DMS79 (cell line): Measurements from ENCODE around the gene PDE9A.
"Not testable (repeated sequence)": the region's sequence is repeated elsewhere in the genome, so short reads cannot be mapped to it uniquely, and the experiment has no call there.

Experiments
- DNase-seq: peaks from one replicate; lab custom pipeline; 2025; lab: John Stamatoyannopoulos, UW

PDE9A gene

DNA sequence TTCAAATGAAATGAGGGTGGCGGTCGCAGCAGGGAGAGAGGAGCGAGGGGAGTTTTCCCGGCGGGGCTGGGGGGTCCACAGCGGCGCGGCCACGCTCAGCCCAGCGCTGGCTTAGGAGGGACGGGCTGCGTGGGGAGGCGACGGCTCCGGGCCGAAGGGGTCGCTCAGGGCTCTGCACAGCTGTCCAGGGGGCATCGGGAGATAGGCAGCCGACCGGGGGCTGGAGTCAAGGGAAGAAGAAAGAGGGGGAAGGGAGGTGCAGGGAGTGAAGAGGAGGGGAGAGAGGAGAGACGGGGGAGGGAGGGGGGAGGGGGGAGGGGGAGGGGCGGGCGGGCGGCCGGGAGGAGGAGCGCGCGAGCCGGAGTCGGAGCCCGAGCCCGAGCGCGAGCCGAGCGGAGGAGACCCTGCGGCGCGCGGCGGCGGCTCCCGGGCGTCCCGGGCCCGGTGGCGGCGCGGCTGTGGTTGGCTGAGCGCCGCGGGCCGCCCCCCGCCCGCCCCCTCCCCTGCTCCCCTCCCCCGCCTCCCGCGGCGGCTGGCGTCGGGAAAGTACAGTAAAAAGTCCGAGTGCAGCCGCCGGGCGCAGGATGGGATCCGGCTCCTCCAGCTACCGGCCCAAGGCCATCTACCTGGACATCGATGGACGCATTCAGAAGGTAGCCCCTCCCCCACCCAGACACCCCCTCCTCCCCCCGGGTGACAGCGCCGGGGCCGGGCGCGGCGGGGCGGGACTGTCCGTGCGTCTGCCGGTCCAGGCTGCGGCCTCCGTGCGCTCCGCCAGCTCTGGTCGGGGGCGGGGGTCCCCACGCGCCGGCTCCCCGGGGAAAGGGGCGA, at the start of gene PDE9A:
TSS of gene PDE9A (plus strand) at position 391 of the 831 bp plus-strand sequence. CDS start at position 585, 194 bp downstream.
- DNase-seq, result no peak

DNA sequence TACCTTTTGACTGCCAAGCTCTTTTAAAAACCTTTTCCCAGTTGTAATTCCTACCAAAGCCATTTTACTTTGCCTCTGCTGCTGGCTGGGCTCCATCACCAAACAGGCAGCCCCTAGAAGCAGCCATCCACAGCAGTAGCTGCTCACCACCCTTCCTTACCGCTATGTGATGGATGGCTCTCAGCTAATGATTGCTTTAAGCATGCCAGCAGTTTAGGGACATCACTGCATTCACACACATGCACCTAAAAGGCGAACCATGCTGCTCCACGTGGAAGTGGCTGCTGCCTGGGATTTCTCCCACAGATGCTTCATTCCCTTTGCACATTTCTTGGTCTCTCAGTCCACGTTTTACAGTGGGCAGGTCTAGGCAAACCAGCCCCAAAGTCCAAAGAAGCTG, 46.3 kb upstream of the PDE9A start:
- no peak for DNase-seq

DNA sequence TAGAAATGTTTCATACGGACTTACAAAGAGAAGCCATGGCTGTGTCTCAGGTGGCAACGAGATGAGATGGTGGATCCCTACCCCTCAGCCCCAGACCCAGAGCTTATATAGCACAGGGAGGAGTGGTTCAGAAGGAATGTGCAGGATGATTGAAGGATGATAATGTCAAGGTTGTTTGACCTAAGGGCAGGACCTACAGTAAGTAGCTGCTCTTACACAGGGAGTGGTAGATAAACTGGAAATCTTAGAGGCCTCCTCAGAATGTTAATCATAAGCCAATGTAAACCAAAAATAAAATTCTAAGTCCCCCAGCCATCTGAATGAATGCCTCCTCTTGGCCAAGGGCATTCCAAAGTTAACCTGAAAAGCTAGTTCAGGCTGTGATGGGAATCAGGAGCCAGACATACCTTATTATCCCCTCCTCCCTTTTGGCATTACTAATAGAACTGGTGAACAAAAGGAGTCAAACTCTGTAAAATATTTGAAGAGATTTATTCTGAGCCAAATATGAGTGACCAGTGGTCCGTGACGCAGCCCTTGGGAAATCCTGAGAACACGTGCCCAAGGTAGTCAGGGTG, 45.8 kb upstream of the PDE9A start:
- no peak for DNase-seq

DNA sequence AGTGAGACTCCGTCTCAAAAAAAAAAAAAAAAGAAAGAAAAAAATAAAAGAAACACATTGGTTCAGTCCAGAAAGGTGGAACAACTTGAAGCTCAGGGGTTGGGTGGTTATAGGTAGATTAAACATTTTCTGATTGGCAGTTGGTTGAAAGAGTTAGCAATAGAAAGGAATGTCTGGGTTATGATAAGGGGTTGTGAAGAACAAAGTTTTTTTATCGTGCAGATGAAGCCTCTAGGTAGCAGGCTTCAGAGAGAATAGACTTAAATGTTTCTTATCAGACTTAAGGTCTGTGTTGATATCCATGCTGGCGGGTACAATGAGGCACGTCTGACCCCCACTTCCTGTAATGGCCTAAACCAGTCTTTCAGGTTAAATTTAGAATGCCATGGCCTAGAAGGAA, 45.0 kb upstream of the PDE9A start:
- no peak for DNase-seq

DNA sequence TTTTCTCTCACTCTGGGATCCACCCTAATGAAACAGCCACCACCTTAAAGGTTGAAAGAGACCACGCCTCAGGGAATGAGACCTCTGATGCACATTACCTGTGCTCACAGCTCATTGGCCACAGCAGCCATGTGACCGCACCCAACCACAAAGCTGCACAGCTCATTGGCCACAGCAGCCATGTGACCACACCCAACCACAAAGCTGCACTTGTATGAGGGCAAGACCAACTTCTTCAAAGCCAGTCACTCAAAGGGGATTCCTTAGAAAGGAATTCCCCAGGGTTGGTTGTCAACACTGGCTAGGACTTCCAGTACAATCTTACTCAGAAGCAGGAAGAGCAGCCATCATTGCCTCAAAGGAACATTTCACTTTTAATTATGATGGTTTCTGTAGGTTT, 43.6 kb upstream of the PDE9A start:
- DNase-seq, result no peak

DNA sequence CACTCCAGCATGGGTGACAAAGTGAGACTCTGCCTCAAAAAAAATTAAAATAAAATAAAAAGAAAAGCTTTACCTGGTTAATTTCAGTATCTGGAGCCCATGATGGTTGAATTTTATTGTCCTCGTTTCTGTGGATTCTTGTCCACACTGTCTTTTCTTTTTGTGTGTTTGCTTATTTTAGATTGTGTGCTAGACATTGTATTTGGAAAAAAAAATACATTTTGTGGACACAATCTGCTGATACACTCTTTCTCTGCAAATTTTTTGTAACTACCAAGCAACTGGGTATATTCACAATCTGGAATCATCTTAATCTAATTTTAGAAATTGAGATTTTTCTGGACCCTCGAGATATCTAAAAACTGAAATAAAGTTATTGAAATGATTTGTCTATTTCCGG, 41.6 kb upstream of the PDE9A start:
- no peak for DNase-seq

DNA sequence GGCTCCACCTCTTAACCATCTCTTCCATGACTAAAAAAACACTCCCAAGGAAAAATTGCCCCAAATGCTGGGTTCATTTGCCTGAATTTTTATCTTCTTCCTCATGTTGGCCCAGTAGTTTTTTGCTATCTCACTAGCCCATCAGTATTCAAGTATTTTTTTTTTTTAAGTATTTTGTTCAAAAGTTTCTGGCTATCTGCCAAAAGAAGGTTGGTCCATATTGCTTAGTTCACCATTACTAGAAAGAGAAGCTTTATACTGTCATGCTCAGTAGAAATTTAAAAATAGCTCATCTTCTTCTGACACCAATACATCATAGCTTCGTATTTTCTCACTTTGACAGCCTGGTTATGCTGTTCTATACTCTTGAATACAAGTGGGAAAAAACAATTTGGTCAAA, 41.0 kb upstream of the PDE9A start:
- DNase-seq, result no peak

DNA sequence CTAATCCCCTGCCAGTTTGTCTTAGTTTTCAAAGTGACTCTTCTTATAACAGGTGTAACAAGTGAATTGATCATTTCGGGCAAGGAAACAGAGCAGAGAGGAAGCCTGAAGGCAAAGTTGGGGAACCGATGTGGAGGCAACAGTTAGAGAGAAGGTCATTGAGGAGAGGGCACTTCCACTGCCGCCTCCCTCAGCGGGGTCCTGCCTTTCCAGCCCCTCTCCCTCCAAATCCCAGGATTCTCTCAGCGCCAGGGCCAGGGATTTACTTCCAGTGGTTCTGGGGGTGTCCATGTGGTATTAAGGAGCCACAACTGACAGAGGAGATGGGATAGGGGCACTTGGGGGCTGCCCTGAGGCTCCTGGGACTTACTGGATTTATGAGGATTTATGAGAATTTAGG, 39.7 kb upstream of the PDE9A start:
- no peak for DNase-seq

DNA sequence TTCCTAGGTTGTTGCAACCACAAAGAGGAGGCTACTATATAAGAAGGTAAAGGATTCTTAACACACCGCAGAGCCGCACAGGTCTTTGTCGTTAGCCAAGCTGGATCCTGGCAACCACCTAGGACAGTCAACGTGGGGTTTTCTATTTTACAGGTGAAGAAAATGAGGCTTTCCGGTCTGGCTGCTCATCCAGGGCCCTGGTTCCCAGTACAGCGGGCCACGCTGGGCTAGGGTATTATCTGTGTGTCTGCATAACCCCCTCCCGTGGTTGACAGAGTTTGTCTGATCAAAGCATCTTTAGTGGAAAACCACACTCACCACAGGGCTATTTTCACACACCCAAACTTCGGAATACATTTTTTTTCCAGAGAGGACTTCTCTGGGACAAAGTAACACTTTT, 39.0 kb upstream of the PDE9A start:
- no peak for DNase-seq

DNA sequence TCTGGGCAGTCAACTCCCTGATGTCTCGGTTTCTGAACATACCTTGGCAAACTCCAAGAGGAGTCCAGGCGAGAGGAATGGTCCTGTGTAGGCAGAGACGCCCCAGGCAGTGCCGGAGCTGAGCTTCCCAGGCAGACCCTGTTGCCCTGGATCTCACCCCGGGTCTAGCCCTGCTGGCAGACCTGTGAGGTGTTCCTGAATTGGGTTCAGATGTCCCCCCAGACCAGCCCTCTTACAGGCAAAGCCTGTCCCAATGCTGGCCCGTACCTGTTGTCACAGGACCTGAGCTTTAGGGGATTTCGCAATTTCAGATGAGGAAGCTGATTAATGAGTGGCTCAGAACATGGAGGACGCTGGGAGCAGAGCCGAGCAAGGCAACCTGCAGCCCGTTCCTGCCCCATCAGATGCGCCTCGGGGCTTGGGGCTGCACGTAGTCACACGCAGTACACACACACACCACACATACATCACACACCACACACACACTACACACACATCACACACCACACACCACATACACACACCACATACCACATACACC, 38.5 kb upstream of the PDE9A start:
- no peak for DNase-seq

DNA sequence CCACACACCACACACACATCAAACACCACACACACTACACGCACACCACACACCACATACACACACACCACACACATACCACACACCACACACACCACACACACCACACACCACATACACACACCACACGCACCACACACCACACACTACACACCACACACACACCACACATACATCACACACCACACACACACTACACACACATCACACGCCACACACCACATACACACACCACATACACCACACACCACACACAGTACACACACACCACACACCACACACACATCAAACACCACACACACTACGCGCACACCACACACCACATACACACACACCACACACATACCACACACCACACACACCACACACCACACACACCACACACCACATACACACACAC, 38.0 kb upstream of the PDE9A start:
- not testable (repeated sequence) for DNase-seq

DNA sequence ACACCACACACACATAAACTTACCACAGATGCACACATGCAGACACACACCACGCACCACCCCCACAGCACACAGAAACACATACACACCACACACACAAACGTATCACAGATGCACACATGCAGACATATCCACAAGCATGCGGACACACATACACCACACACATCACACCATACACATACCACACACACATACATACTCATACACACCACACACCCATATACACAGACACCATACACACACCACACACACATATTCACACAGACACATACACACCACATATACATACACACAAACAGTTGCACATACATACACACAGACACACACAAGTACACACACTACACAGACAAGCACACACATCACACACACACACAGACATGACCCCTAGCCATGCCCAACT, 37.5 kb upstream of the PDE9A start:
- DNase-seq, result no peak

DNA sequence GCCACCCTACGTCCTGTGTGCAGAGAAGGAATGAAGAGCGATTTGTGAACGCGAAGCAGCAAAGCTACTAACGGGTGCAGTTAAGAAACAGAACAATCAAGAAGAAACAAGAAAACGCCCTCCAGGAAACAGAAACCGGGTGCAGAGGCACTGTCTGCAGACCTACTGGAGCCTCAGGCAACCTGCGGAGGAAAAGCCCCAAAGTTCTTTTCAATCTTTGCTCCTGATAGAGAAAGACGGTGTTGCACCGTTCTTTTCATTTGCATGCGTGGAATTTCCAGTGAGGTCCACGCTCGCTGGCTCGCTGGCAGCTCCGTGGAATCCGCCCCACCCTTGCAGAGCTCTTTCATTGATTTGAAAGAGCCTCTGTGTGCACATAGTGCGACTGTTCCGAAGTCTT, 37.0 kb upstream of the PDE9A start:
- DNase-seq, result no peak

DNA sequence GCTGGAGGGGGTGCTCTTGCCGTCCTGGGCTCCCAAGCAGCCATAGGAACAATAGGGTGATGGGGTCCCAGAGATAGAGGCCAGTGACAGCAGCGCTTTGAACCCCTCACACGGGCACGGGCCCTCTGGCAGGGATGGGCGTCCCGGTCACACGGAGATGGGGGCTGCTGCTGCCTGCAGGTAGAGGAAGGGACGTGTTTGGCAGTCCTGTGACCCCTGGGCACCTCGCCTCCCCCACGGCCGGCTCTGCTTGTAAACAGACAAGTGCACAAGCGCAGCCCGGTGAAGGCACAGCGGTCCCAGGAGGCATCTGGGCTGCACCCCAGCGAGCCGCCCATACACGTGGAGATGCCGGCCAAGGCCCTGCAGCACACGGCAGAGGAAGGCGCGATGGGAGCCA, 36.5 kb upstream of the PDE9A start:
- DNase-seq, result no peak

DNA sequence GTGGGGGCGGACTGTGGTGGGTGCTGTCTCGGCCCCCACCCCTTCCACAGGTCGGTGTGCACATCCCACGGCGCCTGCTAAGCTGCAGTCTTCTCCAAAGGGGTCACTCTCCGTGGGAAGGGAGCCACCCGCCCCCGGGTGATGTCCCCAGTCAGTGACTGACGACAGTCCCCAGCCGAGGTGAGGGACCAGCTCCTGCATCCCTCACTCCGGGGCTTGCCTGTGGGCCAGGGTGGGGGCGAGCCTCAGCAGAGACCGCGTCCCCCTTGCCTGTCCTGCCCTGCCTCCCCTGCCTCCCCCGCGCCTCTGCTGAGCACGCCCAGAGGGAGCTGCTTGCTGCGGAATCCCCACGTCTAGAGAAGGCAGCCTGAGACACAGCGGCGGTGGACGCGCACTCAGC, 35.9 kb upstream of the PDE9A start:
- DNase-seq, result no peak

DNA sequence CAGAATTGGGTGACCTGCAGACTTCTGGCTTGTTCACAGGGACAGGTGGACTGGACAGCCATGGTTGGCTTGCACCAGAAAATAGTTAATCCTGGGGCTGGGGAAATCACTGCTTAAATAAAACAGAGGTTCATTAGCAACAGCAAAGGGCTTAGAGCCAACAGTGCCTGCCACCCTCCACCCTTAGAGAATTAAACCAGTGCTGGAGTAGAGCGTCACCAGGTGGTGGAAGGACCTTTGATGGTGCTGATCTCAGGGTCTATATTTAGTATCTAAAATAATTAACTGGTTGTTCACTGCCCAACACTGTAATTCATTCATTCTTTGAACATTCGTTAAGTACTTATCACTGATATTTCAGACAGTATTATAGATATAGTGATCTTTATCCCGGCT, 34.7 kb upstream of the PDE9A start:
- DNase-seq, result no peak

DNA sequence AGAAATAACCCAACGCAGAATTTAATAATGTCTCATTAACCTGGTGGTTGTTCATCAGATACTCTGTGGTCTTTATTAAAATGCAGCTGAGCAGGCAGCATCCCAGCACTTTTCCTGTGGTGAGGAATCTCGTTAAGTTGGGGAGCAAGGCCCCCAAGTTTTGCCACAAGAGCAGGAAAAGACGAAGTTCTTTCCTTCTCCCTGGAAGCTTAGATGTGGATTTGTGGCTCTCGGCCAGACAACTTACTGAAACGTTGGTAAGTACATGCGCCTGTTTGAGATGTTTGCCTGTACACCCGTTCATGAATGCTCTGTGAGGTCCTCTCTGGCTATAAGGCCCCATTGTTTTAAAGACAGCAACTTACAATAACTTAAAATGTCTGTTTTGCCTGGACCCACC, 34.3 kb upstream of the PDE9A start:
- DNase-seq, result no peak

DNA sequence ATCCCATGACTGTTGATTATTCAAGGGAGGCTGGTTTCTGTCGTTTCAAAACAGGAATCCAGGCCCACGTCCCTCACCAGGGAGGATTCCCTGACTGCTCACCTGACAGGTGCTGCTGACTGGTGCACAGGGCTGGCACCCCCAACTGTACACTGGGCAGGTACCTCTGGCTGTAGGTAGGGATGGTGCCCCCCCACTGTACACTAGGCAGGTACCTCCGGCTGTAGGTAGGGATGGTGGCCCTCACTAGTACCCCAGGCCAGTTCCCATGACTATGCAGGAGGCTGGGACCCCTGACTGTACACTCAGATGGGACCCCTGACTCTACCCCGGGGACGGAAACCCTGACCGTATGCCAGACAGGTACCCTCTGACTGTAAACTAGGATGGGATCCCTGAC, 33.6 kb upstream of the PDE9A start:
- DNase-seq, result no peak

DNA sequence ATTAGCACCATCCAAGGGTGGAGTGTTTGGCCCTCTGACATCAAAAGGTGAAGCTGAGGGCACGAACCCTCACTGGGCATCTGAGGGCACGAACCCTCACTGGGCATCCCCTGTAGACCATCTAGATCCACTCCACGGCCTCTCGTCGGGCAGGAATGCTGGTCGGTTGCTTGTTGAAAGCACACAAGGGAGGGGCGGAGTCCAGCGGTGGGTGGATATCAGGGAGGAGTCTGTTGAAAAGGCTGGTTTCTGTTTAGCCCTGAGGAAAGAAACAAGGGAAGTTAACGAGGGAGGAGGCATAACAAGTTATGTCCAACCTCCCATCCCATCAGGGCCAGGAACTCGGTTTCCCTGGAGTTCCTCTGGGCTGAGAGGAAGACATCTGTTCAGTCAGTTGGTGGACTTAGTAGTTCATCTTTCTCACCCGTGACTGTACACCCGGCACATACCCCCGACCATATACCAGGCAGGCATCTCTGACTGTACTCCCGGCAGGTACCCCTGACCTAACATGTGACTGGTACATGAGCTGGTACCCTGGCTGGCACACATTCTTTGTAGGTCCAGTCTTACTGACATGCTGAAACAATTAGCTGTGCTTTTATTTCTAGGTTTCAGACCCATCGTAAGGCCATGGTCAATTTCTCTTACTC, 32.1 kb upstream of the PDE9A start:
- DNase-seq, result peak; percentile 44

DNA sequence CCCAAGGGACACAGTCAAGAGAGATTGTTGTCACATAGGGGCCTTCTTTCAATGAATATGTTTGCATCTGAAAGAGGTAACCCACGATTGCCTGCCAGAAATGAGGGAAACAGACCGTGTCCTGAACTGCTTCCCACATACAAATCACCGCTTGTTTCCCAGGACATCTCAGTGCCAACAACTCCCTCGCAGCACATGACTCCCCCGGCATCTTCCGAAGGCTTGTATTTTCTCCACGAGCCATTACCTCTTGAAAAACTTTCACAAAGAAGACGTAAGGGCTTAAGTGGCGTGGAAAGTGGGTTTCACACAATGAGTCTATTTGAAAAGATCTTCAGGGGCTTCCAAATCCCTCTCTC, 31.6 kb upstream of the PDE9A start:
- DNase-seq, result peak; percentile 96

DNA sequence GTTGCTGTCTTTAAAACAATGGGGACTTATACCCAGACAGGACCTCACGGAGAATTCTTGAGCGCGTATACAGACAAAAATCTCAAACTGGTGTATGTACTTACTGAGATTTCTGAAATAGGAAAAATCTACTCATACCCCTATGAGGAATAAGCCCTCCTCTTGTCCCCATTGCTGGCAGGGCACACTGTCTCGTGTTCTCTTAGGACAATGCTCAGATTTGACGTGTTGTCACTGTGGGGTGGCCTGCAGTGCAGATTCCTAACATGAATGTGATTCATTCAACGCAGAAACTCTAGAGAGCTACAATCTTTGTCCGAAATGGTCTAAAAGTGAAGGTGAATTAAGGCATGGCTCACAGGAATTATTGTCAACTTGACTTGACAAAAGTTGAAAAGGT, 31.1 kb upstream of the PDE9A start:
- no peak for DNase-seq

DNA sequence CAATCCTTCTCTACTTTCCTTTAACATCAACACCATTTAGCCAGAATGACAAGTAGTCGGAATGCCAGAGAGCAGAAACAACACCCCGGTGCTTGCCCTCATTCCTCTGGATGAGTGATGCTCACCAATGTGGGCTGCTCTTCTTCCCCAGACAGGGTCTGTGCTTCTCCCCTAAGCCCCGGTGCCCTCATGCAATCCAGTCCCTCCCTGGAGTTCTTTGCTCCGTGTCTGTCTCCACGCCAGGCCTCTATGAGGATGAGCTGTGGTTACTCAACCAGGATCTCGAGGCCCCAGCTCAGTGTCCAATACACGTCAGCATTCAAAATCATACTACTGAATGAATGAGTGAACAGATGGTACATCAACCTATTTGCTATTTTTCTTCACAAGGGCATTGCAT, 29.7 kb upstream of the PDE9A start:
- DNase-seq, result no peak

DNA sequence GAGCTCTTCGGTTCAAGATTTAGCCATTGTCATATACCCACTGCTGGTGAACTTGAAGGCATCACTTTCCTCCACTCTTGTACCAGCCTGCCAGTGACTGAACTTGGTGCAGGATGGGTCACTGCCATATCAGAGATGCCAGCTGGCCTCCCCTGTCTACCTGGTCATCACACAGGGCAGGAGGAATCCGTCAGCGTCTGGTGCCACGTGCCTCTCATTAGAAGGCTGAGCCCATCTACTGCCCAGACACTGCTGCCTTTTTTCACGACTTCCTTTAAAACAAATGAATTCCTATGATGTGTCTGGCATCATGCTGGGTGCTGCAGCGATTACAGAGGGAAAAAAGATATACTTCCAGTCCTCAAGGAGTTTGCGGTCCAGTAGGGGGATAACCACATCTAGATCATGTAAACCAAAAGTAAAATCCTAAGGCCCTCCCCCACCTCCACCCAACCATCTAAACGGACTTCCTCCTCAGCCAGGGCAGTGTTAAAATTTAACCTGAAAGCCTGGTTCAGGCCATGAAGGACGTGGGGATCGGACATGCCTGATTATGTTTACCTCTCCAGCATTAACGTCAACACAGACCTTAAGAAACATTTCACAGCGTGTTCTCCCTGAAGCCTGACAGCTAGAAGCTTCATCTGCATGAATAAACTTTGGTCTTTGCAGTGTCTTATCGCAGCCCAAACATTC, 29.2 kb upstream of the PDE9A start:
- no peak for DNase-seq
